Kasumi-1 (cell line): ENCODE results near the gene EML5.
"Not testable (repeated sequence)": the region's sequence is repeated elsewhere in the genome, so short reads cannot be mapped to it uniquely, and the experiment has no call there.

ENCODE experiments used
- DNase-seq, 2 experiments: peaks; one replicate each; lab custom pipeline; 2025; lab: John Stamatoyannopoulos, UW

The EML5 gene

GRCh38 chr14:88802596-88802995 is 9.8 kb upstream of the EML5 start:
- DNase-seq, result no peak

- no peak for DNase-seq
Observed at GRCh38 chr14:88799522-88799921, 6.8 kb upstream of the EML5 start.

GRCh38 chr14:88798156-88798555 is 5.4 kb upstream of the EML5 start:
- DNase-seq, result no peak

GRCh38 chr14:88793259-88793625 is 489 bp upstream of the EML5 start:
- DNase-seq, result no peak

- DNase-seq, result no peak
Observed at GRCh38 chr14:88791629-88792472, 902 bp downstream of the EML5 start.

GRCh38 chr14:88791252-88791621 is 1.5 kb downstream of the EML5 start:
- no peak for DNase-seq

- DNase-seq, result no peak
Observed at GRCh38 chr14:88790501-88791251, 2.1 kb downstream of the EML5 start.

GRCh38 chr14:88789573-88789972 is 3.2 kb downstream of the EML5 start:
- DNase-seq, result not testable (repeated sequence)

- DNase-seq, result no peak
Observed at GRCh38 chr14:88786715-88787114, 6.0 kb downstream of the EML5 start.

- DNase-seq, result no peak
Observed at GRCh38 chr14:88785911-88786310, 6.8 kb downstream of the EML5 start.

GRCh38 chr14:88775532-88775931 is 17.2 kb downstream of the EML5 start:
- no peak for DNase-seq

- no peak for DNase-seq
Observed at GRCh38 chr14:88770736-88771135, 22.0 kb downstream of the EML5 start.

GRCh38 chr14:88765130-88765529 is 27.6 kb downstream of the EML5 start:
- no peak for DNase-seq

GRCh38 chr14:88753873-88754272 is 38.9 kb downstream of the EML5 start:
- no peak for DNase-seq

GRCh38 chr14:88750945-88751344 is 41.8 kb downstream of the EML5 start:
- no peak for DNase-seq

GRCh38 chr14:88750413-88750812 is 42.3 kb downstream of the EML5 start:
- no peak for DNase-seq

- no peak for DNase-seq
Observed at GRCh38 chr14:88749139-88749538, 43.6 kb downstream of the EML5 start.

GRCh38 chr14:88748288-88748687 is 44.5 kb downstream of the EML5 start:
- DNase-seq, result no peak

GRCh38 chr14:88746052-88746451 is 46.7 kb downstream of the EML5 start:
- no peak for DNase-seq

GRCh38 chr14:88737245-88737644 is 55.5 kb downstream of the EML5 start:
- DNase-seq, result no peak

- DNase-seq, result no peak
Observed at GRCh38 chr14:88733121-88733520, 59.6 kb downstream of the EML5 start.

GRCh38 chr14:88729159-88729558 is 63.6 kb downstream of the EML5 start:
- DNase-seq, result peak; percentile 11 to 27

- no peak for DNase-seq
Observed at GRCh38 chr14:88727057-88727456, 65.7 kb downstream of the EML5 start.
